GM10266 (cell line): Measurements from ENCODE around the gene PPIG.
"Not testable (repeated sequence)": the region's sequence is repeated elsewhere in the genome, so short reads cannot be mapped to it uniquely, and the experiment has no call there.

Experiments used
- DNase-seq: peaks from one replicate; pipeline ENCODE4 v3.0.0; 2012; ENCODE audit errors: extremely low spot score
- CTCF ChIP-seq: IDR thresholded peaks from 2 replicates; pipeline ENCODE4 v1.5.1; 2012; ENCODE audit warnings: mild to moderate bottlenecking, low read depth; ENCODE audit not compliant: control insufficient read depth, insufficient read depth; ENCODE audit errors: missing control alignments

PPIG gene

GRCh38 chr2:169584005-169584877 is at the start of gene PPIG:
Gene PPIG, plus strand, starts transcription at chr2:169584351. Its CDS starts 19,691 bp downstream, at chr2:169604042.
- TF ChIP-seq CTCF, result no peak
- DNase-seq, result peak; percentile 89

- DNase-seq, result not testable (repeated sequence)
Measured at GRCh38 chr2:169539460-169539859, 44.7 kb upstream of the PPIG start.

- no peak for TF ChIP-seq CTCF
- no peak for DNase-seq
Measured at GRCh38 chr2:169540146-169540545, 44.0 kb upstream of the PPIG start.

GRCh38 chr2:169542433-169542832 is 41.7 kb upstream of the PPIG start:
- no peak for TF ChIP-seq CTCF

GRCh38 chr2:169546756-169547155 is 37.4 kb upstream of the PPIG start:
- no peak for DNase-seq
- no peak for TF ChIP-seq CTCF

More at GRCh38 chr2:169542433-169542832, 41.7 kb upstream of the PPIG start:
- no peak for DNase-seq

GRCh38 chr2:169561364-169561763 is 22.8 kb upstream of the PPIG start:
- TF ChIP-seq CTCF, result no peak
- DNase-seq, result no peak

- DNase-seq, result not testable (repeated sequence)
Measured at GRCh38 chr2:169562084-169562483, 22.1 kb upstream of the PPIG start.

GRCh38 chr2:169562519-169562918 is 21.6 kb upstream of the PPIG start:
- DNase-seq, result no peak
- TF ChIP-seq CTCF, result no peak
